Heart left ventricle (tissue), 16 donors: ENCODE results near the gene TMEM242. TPM values are rescaled to one million over a fixed set of nuclear protein-coding genes. Genes with fewer than 3 reads are reported as not detected.

Experiments
- ATAC-seq, 4 donors: fragments of 200-7000 bp; cut with Tn5 transposase; one replicate each; pipeline ENCODE4 v1.9.1; 2020 to 2022; ENCODE audit warnings: moderate library complexity in 4 of 4, mild to moderate bottlenecking in 3 of 4, moderate number of reproducible peaks in 1 of 4
- DNase-seq, 5 donors: peaks; one replicate each; pipeline ENCODE4 v3.0.0-alpha.2; 2020
- H3K27ac ChIP-seq, 12 donors: fragments of 200-600 bp; sonication (generic) in 4 of 12; one replicate each; pipeline versions ENCODE4 v1.5.0 to v1.8.0; 2016 to 2022; ENCODE audit warnings: mild to moderate bottlenecking in 2 of 12
- H3K27me3 ChIP-seq, 9 donors: fragments of 200-600 bp; sonication (generic) in 2 of 9; one replicate each; pipeline versions ENCODE4 v1.5.1 to v1.8.0; 2016 to 2022; ENCODE audit warnings: mild to moderate bottlenecking in 3 of 9
- H3K36me3 ChIP-seq, 9 donors: fragments of 200-600 bp; sonication (generic) in 2 of 9; one replicate each; pipeline versions ENCODE4 v1.5.0 to v1.8.0; 2018 to 2022; ENCODE audit warnings: mild to moderate bottlenecking in 2 of 9
- H3K4me1 ChIP-seq, 12 donors: fragments of 200-600 bp; sonication (generic) in 4 of 12; one replicate each; pipeline versions ENCODE4 v1.5.0 to v1.8.0; 2016 to 2022; ENCODE audit warnings: mild to moderate bottlenecking in 3 of 12
- H3K4me3 ChIP-seq, 12 donors: fragments of 200-600 bp; sonication (generic) in 4 of 12; one replicate each; pipeline versions ENCODE4 v1.5.0 to v1.8.0; 2017 to 2022; ENCODE audit warnings: mild to moderate bottlenecking in 9 of 12, moderate library complexity in 4 of 12
- H3K9me3 ChIP-seq, 12 donors: fragments of 200-600 bp; sonication (generic) in 4 of 12; one replicate each; pipeline versions ENCODE4 v1.5.0 to v1.8.0; 2016 to 2022; ENCODE audit warnings: mild to moderate bottlenecking in 1 of 12
- CTCF ChIP-seq, 12 donors: fragments of 200-600 bp; sonication (generic) in 4 of 12; IDR thresholded peaks; one replicate each; pipeline versions ENCODE4 v1.5.0 to v1.8.0; 2018 to 2022; ENCODE audit warnings: antibody characterized with exemption in 12 of 12, mild to moderate bottlenecking in 5 of 12
- POLR2A ChIP-seq, 2 donors: fragments of 450-650 bp; IDR thresholded peaks; one replicate each; pipeline ENCODE4 v1.6.1; 2017; ENCODE audit warnings: antibody characterized with exemption in 2 of 2, mild to moderate bottlenecking in 2 of 2, moderate library complexity in 2 of 2
- WGBS, 4 donors: extraction: QIAGEN DNeasy Blood & Tissue Kit in 2 of 4; methylation state at CpG; one replicate each; pipeline versions ENCODE4 v1.1.5 to v1.1.7; 2013 to 2018; 5-methylcytosine and 5-hydroxymethylcytosine counted together
- intact Hi-C, 10 donors: fragments of 100-400 bp; cut with DNase I; formaldehyde crosslinking; loops; one replicate each; pipeline versions ENCODE4 v1.11.1 to v1.14.2; 2022
- polyA plus RNA-seq, 2 donors: library from polyadenylated mRNA; stranded (reverse); fragments of 200-250 nt; gene quantifications; one replicate each; pipeline ENCODE4 v1.2.3, GENCODE V29; 2013
- total RNA-seq, 9 donors: library from RNA; depleted of rRNA in 2 of 9; stranded (reverse); fragments of >200 nt in 2 of 9; fragmentation: NEBNext Ultra II Directional in 3 of 9; extraction: Animal tissue kit (Norgen Biotek cat#: 25700) in 3 of 9; gene quantifications; one replicate each; pipeline versions ENCODE4 v1.1.0 to v1.2.4, GENCODE V29; 2016 to 2023
- donor health status: ischemic (EF 13 %, LVEDD 7.1; RV severe dilation, severe dysfunction).
- donor health status: healthy with polysubstance abuse.
- donor health status: DM: no; HTN: yes; CAD: no.
- donor health status: DM: no; HTN: no; CAD: no.
- donor health status: ischemic (EF 25% LVEDD 6.9; RV normal size, moderate dysfunction).
- donor health status: ischemic (EF 25% LVEDD 5.7; RV mildly dilated, moderate dysfunction).
- donor health status: healthy.
- donor health status: DM: yes; HTN: yes; CAD: no.
- donor health status: ischemic (EF 35%, LVEDD 5.7; RV mildly dilated, moderate dysfunction).
- donor health status: nonischemic (EF 11% LVEDD 7.7; RV severe dilation, severe dysfunction).
- donor health status: DM: yes; HTN: yes; CAD: no.
- donor health status: PGD.
- donor health status: ischemic (EF 29% LVEDD 5.4; RV normal size, mild dysfunction).
- donor health status: nonischemic (EF 23%, LVEDD 6.1; RV moderate dilation, normal function).

The TMEM242 gene
- total and polyA plus RNA-seq, 11 donors, result 5.9 to 18.3 (median 13.2) TPM

GRCh38 chr6:157304899-157305663, 18.2 kb downstream of the TMEM242 start:
- Histone ChIP-seq H3K27ac (peak overlapping the region in 11 of 12 donors; percentile 16 to 83 (median 56)), H3K9me3 (no peaks in the 10 kb centered on the region), H3K4me1 (peaks cover 0 to 67% (median 36%) of the 10 kb centered on the region in 12 donors), H3K4me3 (peak overlapping the region in 8 of 12 donors; percentile 6 to 40 (median 15)), H3K27me3 (no peaks in the 10 kb centered on the region), H3K36me3 (peaks cover 0 to 4% (median 0%) of the 10 kb centered on the region in 9 donors)
- intact Hi-C loops, result no loop called here
- no peak for TF ChIP-seq POLR2A (IDR thresholded peaks at IDR 0.05)
- TF ChIP-seq CTCF (IDR thresholded peaks at IDR 0.05), result no peak
- ATAC-seq (peak; percentile 43 to 80 (median 70)), DNase-seq (no peak)
- 36 to 46% (median 40%) methylated on average over 12 of the region's 12 CpGs for WGBS, 4 donors

GRCh38 chr6:157302736-157303135, 20.6 kb downstream of the TMEM242 start:
- Histone ChIP-seq H3K27ac (no peak overlapping the region), H3K4me1 (peaks cover 0 to 54% (median 37%) of the 10 kb centered on the region in 12 donors), H3K27me3 (no peaks in the 10 kb centered on the region), H3K36me3 (peaks cover 0 to 5% (median 0%) of the 10 kb centered on the region in 9 donors), H3K4me3 (no peak overlapping the region), H3K9me3 (no peaks in the 10 kb centered on the region)
- intact Hi-C loops, result no loop called here
- ATAC-seq (no peak), DNase-seq (no peak)
- 49 to 76% (median 51%) methylated on average over 4 of the region's 4 CpGs for WGBS, 4 donors
- TF ChIP-seq CTCF (IDR thresholded peaks at IDR 0.05), result no peak
- no peak for TF ChIP-seq POLR2A (IDR thresholded peaks at IDR 0.05)

- intact Hi-C loops, result no loop called here
- peak; percentile 51 to 67 (median 59) for ATAC-seq
- WGBS, 4 donors, result 72 to 85% (median 81%) methylated on average over 12 of the region's 12 CpGs
Measured at GRCh38 chr6:157300436-157300835, 22.9 kb downstream of the TMEM242 start.

More at GRCh38 chr6:157300436-157300835, 22.9 kb downstream of the TMEM242 start:
- Histone ChIP-seq H3K9me3 (no peaks in the 10 kb centered on the region), H3K27ac (no peak overlapping the region), H3K4me3 (no peak overlapping the region), H3K27me3 (no peaks in the 10 kb centered on the region), H3K4me1 (peaks cover 0 to 36% (median 25%) of the 10 kb centered on the region in 12 donors), H3K36me3 (peaks cover 0 to 5% (median 0%) of the 10 kb centered on the region in 9 donors)
- TF ChIP-seq POLR2A (IDR thresholded peaks at IDR 0.05) (no peak), CTCF (IDR thresholded peaks at IDR 0.05) (no peak)
- no peak for DNase-seq
